Stimulated activated CD8-positive, alpha-beta memory T cell treated with anti-CD3 and anti-CD28 coated beads, Interleukin-7, amount 100 ng/mL, for 24 hours (primary cell): Measurements from ENCODE around the gene ITGA2.

Experiments
- DNase-seq: peaks from one replicate; pipeline ENCODE4 v3.0.0-alpha.2; 2020; ENCODE audit warnings: low read depth

Gene ITGA2

GRCh38 chr5:53059281-53059680 is 70.1 kb downstream of the ITGA2 start:
- no peak for DNase-seq

- no peak for DNase-seq
These were observed 74.0 kb downstream of the ITGA2 start for GRCh38 chr5:53063176-53063575.

GRCh38 chr5:53063791-53064190 is 74.6 kb downstream of the ITGA2 start:
- no peak for DNase-seq

- no peak for DNase-seq
These were observed 76.9 kb downstream of the ITGA2 start for GRCh38 chr5:53066088-53066487.

GRCh38 chr5:53067641-53068040 is 78.5 kb downstream of the ITGA2 start:
- no peak for DNase-seq

GRCh38 chr5:53068291-53068836 is 79.2 kb downstream of the ITGA2 start:
- no peak for DNase-seq

- peak; percentile 8 for DNase-seq
These were observed 80.5 kb downstream of the ITGA2 start for GRCh38 chr5:53069626-53070025.

GRCh38 chr5:53071298-53071697 is 82.1 kb downstream of the ITGA2 start:
- DNase-seq = no peak

GRCh38 chr5:53071738-53072137 is 82.6 kb downstream of the ITGA2 start:
- DNase-seq = no peak

- no peak for DNase-seq
These were observed 84.2 kb downstream of the ITGA2 start for GRCh38 chr5:53073348-53073747.

- no peak for DNase-seq
These were observed 86.9 kb downstream of the ITGA2 start for GRCh38 chr5:53076014-53076583.

- DNase-seq = no peak
These were observed 91.1 kb downstream of the ITGA2 start for GRCh38 chr5:53080271-53080670.

GRCh38 chr5:53083927-53084326 is 94.8 kb downstream of the ITGA2 start:
- DNase-seq = no peak

- DNase-seq = no peak
These were observed 95.5 kb downstream of the ITGA2 start for GRCh38 chr5:53084546-53085255.

- no peak for DNase-seq
These were observed 98.0 kb downstream of the ITGA2 start for GRCh38 chr5:53087171-53087570.

GRCh38 chr5:53087621-53088121 is 98.5 kb downstream of the ITGA2 start:
- DNase-seq = no peak

GRCh38 chr5:53089481-53089991 is 100.4 kb downstream of the ITGA2 start:
- no peak for DNase-seq

- DNase-seq = no peak
These were observed 101.1 kb downstream of the ITGA2 start for GRCh38 chr5:53090229-53090628.

GRCh38 chr5:53091289-53091688 is 102.1 kb downstream of the ITGA2 start:
- DNase-seq = no peak

GRCh38 chr5:53092242-53092641 is 103.1 kb downstream of the ITGA2 start:
- no peak for DNase-seq

GRCh38 chr5:53095217-53095616 is 106.1 kb downstream of the ITGA2 start:
- DNase-seq = no peak

- peak; percentile 51 for DNase-seq
These were observed 106.9 kb downstream of the ITGA2 start for GRCh38 chr5:53095931-53096525.

- DNase-seq = no peak
These were observed 110.4 kb downstream of the ITGA2 start for GRCh38 chr5:53099546-53099945.
